Chondrocyte (in vitro differentiated cells): ENCODE results near the gene RAB11FIP3. TPM values are rescaled to one million over a fixed set of nuclear protein-coding genes. Genes with fewer than 3 reads are reported as not detected.

Experiments used
- DNase-seq: peaks from one replicate; pipeline ENCODE4 v3.0.0; 2021; ENCODE audit warnings: mixed read lengths, low spot score
- H3K27ac Mint-ChIP-seq: one replicate; pipeline ENCODE4 v1.8.0; 2021; ENCODE audit warnings: mild to moderate bottlenecking, moderate library complexity, mixed read lengths; ENCODE audit not compliant: unreplicated experiment
- H3K27me3 Mint-ChIP-seq: 2 replicates; pipeline ENCODE4 v1.8.0; 2021; ENCODE audit warnings: low read depth, mixed read lengths
- H3K36me3 Mint-ChIP-seq: 2 replicates; pipeline ENCODE4 v1.8.0; 2021; ENCODE audit warnings: low read depth, mixed read lengths
- H3K4me1 Mint-ChIP-seq: 2 replicates; pipeline ENCODE4 v1.8.0; 2021; ENCODE audit warnings: low read depth, mild to moderate bottlenecking, mixed read lengths
- H3K4me3 Mint-ChIP-seq: one replicate; pipeline ENCODE4 v1.8.0; 2021; ENCODE audit warnings: mild to moderate bottlenecking, moderate library complexity, mixed read lengths; ENCODE audit not compliant: unreplicated experiment
- H3K9me3 Mint-ChIP-seq: 2 replicates; pipeline ENCODE4 v1.8.0; 2021; ENCODE audit warnings: low read depth, mixed read lengths
- total RNA-seq: library from RNA; stranded (reverse); gene quantifications from 3 replicates; pipeline ENCODE4 v1.2.1, GENCODE V29; 2021
- TF ChIP-seq, protein P1 (sequence below): fragments of 200-600 bp; sonication (generic); IDR thresholded peaks from 2 replicates; pipeline ENCODE4 v1.5.0; 2021; ENCODE audit warnings: antibody characterized with exemption, mild to moderate bottlenecking, moderate library complexity

RAB11FIP3 gene
- total RNA-seq, 1 donor from 2014 or later, result 45.1 TPM

DNA sequence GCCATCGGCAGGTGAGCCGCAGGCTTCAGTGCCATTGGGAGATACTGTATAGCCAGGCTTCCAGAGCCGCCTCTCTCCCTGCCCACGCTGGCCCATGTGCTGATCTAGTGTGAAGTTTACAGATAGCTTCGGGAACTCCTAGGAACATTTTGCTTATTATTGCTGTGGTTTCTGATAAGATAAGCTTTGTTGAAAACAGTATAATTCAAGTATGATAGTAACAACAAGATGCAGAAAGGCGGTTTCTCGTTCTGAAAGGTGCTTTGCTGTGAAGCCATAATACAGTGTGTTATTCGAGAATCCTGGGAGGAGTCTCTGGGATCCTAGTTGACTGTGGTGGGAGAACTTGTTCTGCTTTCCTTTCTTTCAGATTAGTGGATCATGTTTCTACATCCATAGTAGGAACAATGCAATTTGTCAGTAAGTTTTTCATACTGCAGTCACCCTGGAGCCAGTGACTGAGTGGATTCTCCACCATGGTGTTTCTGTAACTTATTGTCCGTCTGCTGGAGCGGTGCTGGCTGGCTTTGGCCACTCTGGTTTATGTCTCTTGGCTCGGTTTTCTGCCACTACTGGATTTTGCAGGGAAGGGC lies 31.5 kb downstream of the RAB11FIP3 start:
- TF ChIP-seq, protein P1, sequence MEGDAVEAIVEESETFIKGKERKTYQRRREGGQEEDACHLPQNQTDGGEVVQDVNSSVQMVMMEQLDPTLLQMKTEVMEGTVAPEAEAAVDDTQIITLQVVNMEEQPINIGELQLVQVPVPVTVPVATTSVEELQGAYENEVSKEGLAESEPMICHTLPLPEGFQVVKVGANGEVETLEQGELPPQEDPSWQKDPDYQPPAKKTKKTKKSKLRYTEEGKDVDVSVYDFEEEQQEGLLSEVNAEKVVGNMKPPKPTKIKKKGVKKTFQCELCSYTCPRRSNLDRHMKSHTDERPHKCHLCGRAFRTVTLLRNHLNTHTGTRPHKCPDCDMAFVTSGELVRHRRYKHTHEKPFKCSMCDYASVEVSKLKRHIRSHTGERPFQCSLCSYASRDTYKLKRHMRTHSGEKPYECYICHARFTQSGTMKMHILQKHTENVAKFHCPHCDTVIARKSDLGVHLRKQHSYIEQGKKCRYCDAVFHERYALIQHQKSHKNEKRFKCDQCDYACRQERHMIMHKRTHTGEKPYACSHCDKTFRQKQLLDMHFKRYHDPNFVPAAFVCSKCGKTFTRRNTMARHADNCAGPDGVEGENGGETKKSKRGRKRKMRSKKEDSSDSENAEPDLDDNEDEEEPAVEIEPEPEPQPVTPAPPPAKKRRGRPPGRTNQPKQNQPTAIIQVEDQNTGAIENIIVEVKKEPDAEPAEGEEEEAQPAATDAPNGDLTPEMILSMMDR, result no peak
- Mint-ChIP-seq H3K4me1 (peaks cover 29% of the 10 kb centered on the region), H3K27me3 (no peaks in the 10 kb centered on the region), H3K27ac (peak overlapping the region; percentile 68), H3K36me3 (peaks cover 8% of the 10 kb centered on the region), H3K9me3 (no peaks in the 10 kb centered on the region), H3K4me3 (peak overlapping the region; percentile 3)
- DNase-seq, result no peak

GRCh38 chr16:457732-458400 lies 32.4 kb downstream of the RAB11FIP3 start:
- Mint-ChIP-seq H3K4me3 (no peak overlapping the region), H3K36me3 (peaks cover 11% of the 10 kb centered on the region), H3K27me3 (no peaks in the 10 kb centered on the region), H3K4me1 (peaks cover 29% of the 10 kb centered on the region), H3K9me3 (no peaks in the 10 kb centered on the region), H3K27ac (peak overlapping the region; percentile 68)
- no peak for DNase-seq
- TF ChIP-seq, protein P1, result no peak

- no peak overlapping the region for H3K4me3 Mint-ChIP-seq
- H3K27me3 Mint-ChIP-seq, result no peaks in the 10 kb centered on the region
- peaks cover 21% of the 10 kb centered on the region for H3K4me1 Mint-ChIP-seq
- DNase-seq, result no peak
- H3K36me3 Mint-ChIP-seq, result peaks cover 15% of the 10 kb centered on the region
- TF ChIP-seq, protein P1, result no peak
- no peaks in the 10 kb centered on the region for H3K9me3 Mint-ChIP-seq
- no peak overlapping the region for H3K27ac Mint-ChIP-seq
These were observed 34.3 kb downstream of the RAB11FIP3 start for GRCh38 chr16:459761-460160.

- DNase-seq, result no peak
- Mint-ChIP-seq H3K27me3 (no peaks in the 10 kb centered on the region), H3K9me3 (no peaks in the 10 kb centered on the region), H3K4me1 (peaks cover 21% of the 10 kb centered on the region), H3K27ac (no peak overlapping the region), H3K4me3 (no peak overlapping the region), H3K36me3 (peaks cover 15% of the 10 kb centered on the region)
- TF ChIP-seq, protein P1, result no peak
These were observed 35.3 kb downstream of the RAB11FIP3 start for GRCh38 chr16:460787-461186.

DNA sequence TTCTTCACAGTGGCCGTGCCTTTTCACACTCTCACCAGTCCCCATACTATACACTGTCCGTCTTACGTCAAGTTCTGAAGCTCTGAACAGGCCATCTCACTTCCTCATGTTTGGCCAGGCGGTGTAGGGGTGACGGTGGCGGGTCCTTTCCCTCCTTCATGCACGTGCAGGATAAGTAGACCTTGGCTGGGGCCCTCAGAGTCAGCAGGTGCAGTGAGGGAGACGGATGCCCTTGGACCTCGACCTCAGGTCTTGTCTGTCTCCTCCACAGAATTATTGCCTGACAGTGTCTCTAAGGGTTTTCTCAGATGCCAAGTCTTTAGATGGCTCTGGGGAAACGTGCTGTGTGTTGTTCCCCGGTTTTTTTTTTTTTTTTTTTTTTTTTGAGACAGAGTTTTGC lies 37.6 kb downstream of the RAB11FIP3 start:
- no peaks in the 10 kb centered on the region for H3K9me3 Mint-ChIP-seq
- no peak overlapping the region for H3K27ac Mint-ChIP-seq
- no peak overlapping the region for H3K4me3 Mint-ChIP-seq
- H3K27me3 Mint-ChIP-seq, result no peaks in the 10 kb centered on the region
- no peak for DNase-seq
- H3K4me1 Mint-ChIP-seq, result peaks cover 5% of the 10 kb centered on the region
- TF ChIP-seq, protein P1, result no peak
- H3K36me3 Mint-ChIP-seq, result peaks cover 15% of the 10 kb centered on the region
